ENCODE results near the gene SLC9A3.
"Not testable (repeated sequence)": the region's sequence is repeated elsewhere in the genome, so short reads cannot be mapped to it uniquely, and the experiment has no call there.

Gene SLC9A3

DNA sequence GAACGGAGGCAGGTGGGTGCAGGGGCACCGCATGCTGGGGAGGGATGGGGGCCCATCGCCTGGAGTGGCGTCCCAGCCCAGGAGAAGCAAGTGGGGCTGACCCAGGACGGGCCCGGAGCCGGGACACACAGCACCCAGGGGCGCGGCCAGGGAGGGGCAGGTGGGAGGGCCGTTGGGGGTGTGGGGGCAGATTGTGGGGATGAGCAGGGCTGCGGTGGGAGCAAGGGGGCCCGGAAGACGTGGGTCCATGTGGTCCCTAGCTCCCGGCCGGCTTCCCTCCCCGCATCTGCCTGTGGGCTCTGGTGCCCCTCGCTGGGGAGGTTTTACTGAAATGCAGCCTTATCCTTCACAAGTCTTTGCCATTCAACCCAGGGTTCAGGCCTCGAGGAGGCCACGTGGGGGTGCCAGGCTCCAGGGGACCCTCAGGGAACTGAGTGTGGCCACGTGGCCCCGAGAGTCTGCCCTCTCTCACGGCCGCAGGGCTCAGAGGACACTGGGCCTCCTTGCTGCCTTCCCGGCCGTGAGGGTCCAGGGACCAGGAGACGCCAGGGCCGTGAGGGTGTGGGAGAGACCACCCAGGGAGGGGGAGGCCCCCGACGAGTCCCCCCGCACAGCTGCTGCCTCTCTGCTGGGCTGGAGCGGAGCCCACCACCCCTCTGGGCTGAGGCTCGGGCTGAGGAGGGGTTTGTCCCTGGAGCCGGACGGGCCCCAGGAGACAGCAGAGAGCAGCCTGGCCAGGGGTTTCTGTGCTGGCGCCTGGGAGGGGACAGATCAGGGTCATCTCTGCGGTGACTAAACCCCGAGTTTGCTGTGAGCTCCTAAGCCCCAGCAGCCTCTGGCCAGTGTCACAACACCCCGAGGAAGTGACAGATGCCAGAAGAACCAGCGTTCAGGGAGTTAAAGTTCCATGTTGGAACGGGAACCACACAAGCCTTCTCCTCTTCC, 35.2 kb downstream of the SLC9A3 start:
- DNase-seq, result no peak

DNA sequence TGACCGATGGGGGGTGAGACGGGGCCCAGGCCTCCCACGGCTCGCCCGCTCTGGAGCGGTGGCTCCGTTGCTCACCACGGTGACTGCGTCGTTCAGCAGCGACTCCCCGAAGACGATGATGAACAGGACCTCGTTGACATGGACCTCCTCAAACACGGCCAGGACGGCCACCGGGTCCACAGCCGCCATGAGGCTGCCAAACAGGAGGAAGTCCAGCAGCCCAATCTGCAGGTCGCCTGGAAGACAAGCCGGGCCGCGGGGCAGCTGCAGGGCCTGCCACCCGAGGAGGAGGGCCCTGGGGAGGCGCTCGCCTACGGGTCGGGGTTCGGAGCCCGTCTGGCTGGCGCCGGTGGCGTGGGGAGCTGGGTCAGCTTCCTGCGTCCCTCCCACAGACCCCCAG, 36.0 kb downstream of the SLC9A3 start:
- no peak for DNase-seq

DNA sequence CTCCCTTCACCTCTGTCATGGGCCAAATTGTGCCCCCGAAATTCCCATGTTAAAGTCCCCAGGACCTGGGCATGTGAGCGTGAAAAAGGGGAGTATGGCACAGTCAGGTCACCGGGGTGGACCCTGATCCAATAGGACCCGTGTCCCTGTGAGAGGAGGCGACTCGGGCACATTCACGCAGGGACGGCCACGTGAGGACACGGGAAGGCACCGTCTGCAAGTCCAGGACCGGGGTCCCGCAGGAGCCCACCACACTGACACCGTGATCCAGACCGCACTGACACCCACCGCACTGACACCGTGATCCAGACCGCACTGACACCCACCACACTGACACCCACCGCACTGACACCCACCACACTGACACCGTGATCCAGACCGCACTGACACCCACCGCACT, 37.7 kb downstream of the SLC9A3 start:
- not testable (repeated sequence) for DNase-seq

DNA sequence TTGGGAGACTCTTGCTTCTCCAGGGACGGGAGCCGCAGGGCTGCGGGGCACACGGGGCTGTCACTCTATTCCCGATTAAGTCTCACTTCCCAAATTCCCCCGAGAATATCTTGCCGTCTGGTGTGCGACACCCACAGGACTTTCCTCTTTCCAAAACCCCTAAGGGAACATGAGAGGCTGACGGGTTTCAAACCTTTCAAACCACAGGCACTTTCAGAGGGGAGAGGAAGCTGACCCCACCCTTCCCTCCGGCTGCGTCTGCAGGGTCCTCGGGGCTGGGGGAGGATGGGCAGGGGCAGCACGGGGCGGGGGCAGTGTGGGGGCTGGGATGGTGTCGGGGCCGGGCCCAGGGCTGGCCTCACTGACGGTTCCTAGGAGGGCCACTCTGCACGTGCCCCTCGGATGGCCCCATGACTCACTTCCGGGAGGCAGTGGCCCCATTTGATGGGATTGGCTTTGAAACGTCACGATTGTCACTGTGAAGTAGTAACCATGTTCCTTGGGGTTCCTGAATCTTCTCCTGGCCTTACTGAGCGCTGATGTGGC, 38.2 kb downstream of the SLC9A3 start:
- peak; percentile 74 for DNase-seq

DNA sequence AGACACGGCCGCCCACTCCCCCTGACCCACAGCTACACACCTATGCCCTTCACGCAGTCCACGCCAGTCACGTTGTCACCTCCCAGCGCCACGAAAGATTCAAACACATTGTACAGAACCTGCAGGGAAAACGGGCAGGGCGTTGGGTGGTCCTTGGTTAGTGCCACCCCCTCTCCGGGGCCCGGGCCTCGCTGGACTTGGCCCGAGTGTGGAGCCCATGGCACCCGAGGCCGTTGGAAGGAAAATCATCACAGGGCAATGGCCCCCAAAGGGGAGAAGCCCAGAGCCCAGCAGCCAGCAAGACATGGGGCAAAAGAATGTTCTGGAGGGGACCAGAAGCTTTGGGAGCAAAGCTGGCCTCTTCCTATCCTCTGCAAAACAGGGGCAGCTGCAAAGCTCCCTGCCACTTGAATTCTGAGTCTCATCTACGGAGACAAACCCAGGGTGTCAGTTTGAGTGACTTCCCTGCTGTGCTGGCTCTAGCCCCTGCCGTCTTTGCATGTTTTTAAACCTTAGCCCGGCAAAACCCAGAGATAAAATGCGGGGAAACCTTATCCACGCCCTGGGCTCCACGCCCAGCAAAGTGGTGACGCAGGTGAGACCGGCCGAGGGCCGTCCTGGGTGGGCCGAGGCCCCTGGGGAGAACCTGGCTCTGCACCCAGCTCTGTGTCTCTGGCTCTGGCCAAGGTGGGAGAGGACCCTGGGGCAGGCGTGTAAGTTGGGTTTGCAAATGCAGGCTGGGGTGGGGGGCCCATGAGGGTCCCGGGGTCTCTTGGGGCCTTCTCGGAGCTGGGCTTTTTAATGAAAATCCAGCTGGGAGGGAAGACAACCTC, 38.9 kb downstream of the SLC9A3 start:
- DNase-seq, result no peak

DNA sequence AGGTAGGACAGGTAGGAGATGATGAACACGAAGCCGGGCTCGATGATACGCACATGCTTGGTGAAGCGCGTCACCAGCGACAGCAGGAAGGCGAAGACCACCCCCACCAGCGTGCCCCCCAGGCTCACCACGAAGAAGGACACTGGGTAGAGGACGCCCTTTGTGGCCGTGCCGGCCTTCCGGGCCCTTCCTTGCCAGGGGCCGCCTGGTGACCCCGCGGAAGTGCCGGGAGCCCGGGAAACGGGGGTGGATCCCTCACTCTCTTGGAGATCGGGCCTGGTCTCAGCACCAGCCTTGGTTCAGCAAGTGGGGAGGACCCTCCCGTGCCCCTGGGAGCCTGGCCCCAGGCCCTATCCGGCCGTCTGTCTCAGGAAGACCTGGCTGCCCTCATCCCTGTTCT, 39.7 kb downstream of the SLC9A3 start:
- no peak for DNase-seq

DNA sequence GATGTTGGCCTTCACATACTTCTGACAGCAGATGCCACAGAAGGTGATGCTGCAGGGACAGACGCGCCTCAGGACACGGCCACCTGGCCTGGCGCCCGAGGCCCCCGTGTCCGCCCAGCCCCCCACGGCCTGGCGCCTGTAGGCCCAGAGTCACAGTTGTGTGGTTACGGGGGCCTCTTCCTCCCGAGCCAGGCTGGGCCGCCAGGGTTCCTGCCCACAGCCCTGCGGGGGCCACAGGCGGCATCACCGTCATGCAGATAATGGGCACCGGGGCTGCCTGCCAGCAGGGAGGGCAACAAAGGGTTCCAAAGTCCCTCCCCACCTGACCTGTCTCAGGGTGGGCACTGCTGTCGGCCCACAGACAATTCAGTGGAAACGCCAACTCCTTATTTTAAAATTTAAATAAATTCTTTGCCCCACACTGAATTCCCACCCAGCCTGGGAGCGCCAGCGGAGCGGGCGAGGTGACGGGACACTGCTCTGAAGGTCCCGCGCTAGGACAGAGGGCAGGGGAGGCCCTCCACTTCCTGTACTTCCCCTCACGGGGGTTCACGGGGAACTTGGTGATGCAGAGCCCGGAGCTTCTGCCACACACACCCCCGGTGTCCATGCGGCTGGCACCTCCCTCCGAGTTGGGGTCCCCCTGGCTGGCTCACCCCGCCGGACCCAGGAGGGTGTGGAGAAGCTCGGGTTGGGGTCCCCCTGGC, 40.7 kb downstream of the SLC9A3 start:
- DNase-seq, result no peak

DNA sequence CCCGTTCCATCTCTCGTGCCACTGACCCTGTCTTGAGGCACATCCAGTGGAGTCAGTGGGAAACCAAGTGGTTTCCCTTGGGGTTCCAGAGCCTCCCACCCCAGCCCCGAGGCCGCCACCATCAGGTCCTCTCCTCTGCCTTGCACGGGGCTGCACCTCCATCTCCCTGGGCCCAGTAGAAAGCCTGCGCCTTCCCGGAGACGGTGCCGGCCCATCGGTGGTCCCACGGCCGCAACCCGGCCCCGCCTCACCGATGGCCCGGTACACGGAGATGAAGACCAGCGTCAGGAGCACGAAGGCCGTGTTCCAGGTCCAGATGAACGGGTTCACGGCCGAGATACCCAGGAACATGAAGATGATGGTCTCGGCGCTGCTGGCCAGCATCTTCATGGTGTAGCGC, 41.2 kb downstream of the SLC9A3 start:
- no peak for DNase-seq

DNA sequence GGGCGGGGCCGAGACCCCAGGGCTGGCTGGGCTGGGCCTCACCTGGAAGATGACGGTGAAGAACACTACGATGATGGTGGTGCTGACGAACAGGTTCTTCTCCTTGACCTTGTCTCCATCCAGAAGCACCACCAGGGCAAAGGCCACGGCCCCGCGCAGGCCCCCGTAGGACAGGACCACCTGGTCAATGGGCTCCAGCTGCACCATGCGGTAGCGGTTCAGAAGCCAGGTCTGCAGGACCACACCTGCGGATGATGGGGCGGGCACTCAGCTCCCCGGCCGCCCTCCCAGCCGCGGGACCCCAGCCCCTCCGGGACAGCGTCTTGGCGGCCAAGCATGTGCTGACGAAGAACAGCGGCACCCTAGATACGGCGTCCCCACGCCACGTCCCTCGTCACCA, 41.7 kb downstream of the SLC9A3 start:
- DNase-seq, result no peak

DNA sequence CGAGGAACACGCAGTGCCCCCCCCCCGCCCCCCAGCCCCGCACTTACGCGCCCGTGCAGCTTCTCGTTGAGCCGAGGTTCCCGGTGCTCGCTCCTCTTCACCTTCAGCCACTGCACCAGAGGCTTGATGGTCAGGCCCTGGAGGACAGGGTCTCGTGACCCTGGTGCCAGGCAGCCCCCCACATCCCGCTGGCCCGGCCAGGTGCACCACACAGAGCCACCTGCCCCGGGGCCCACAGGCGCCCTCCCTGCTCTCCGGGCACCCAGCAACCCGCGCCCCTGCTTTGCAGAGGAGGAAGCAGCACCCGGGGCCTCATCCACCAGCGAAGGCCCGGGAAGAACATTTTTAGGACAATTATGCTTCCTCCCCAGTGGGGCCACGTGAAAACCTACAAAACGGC, 42.2 kb downstream of the SLC9A3 start:
- no peak for DNase-seq

DNA sequence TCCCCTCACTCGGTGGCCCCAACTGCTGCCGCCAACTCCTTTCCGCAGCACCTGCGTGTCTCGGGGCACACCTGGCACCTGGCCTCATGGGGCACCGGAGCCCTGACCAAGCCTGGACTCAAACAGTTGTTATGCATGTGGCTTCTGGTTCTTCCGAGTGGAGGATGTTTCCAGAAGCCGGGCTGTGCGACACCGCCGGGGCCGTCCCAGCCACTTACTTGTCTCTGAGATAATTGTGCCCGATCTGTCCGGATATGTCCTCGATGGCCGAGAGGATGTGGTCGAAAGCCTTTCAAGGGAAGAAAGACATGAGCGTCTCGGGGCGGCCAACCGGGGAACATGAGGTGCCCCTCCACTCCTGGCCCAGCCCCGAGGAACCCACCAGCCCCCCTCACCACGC, 42.9 kb downstream of the SLC9A3 start:
- DNase-seq, result no peak

DNA sequence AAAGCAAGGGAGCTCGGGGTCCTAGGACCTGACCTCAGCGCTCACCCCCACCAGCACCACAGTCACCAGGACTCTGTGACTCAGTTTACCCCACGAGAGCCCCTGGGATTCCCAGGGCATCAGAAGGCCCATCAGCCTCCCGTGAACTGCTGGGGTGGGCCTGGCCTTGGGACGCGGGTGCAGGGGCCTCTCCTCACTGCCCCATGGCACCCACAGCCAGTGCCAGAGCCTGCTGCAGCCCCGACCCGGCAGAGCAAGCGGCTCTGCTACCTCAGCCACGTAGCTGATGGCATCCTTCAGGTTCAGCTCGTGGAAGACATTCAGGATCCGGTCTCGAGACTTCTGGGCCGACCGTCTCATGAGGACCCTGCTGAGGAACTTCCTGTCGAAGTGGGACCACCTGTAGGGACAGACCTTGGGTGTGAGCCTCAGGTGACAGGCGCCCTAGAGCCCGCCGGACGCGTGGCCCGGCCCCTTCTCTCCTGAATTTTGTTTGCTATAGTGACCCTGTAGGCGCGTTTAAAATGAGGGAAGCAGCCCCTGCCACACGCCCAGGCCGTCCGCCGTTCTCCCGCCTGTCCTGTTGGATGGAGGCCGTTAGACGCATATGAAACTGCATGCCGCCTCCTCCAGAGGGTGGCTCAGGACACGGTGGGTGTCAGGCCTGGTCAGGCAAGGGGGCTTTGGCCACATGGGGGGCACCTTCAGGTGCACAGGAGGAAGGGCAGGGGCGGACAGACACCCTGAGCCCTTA, 44.5 kb downstream of the SLC9A3 start:
- DNase-seq, result no peak

DNA sequence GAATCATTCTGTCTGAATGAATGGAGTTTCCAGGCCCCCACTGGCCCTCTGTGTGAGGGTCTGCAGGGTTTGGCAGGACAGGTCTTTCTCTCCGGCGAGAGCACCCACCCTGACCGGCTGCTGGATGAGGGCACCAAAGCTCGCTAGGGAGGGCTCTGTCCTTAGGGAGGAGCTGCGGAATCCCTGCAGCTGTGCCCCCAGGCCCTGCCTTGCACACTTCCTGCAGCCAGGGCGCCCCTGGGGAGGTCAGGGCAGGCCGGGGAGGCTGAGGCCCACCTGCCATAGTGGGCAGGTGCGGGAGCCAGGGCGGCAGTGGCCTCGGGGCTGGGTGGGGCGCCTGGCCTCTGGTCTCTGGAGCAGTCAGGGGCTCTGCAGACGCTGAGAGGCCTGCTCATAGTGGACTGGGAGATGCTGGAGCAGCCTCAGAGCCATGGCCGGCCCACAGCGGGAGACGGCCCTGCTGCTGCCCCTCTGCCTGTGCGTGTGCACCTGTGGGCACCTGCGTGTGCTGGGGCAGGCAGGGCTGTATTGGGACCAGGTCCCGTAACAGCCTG, 45.2 kb downstream of the SLC9A3 start:
- DNase-seq, result no peak

DNA sequence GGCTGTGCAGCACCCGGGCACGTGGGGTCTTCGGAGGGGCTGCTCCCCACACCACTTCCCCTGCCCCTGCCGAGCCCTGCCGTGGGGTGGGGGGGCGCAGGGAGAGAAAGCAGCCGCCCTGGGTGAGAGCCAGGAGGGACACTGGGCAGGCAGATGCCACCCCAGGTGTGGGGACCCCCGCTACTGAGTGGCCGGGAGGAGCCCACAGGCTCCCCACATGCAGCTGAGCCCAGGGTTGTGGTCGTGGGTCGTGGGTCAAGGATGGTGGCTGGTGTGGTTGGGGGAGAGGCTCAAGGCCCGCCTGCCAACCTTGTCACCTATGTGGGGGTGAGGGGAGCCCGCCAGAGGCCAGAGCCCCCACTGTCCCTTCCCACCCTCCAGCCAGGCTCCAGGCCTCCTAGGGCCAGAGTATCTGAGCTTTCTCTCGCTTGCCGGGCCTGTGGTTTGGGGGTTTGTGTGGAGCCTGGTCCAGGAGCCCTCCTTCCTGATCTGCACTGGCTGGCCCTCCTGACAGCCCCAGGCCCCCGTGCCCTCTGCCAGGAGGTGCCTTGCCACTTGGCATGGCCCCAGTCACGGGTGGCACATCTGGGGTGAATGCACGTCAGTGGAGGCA, 45.8 kb downstream of the SLC9A3 start:
- no peak for DNase-seq

DNA sequence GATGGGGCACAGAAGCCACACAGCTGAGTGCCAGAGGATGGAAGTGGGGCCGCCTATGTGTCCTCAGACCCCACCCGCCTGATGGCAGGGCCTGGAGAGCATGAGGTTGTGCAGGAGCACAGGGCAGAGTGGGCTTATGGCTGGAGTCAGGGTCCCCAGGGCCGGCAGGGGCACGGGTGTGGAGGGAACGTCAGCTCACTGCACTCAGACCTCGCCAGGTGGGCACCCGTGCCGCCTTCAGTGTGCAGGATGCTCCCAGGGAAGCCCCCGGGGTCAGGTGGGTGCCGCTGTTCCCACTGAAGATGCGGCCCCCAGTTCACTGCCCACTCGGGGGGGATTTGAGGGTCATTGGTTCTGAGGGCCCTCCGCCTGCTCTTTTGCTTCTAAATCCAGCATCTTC, 46.4 kb downstream of the SLC9A3 start:
- DNase-seq, result no peak

DNA sequence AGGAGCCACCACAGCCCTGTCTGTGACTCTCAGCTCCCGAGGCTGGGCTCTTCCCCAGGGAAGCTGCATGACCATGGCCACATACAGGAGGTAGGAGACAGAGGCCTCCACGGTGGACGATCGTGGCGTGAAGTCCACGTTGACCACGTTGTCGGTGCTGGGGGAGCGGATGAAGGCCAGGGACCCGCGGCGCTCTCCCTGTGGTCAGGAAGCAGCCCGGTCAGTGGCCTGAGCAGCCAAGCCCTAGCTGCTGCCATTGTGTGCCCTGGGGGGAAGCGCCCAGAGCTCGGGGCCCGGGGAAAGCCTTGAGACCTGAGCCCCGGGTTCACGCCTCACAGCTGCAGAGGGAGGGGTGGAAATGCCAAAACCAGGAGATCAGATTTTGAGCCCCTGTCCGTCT, 47.0 kb downstream of the SLC9A3 start:
- no peak for DNase-seq

DNA sequence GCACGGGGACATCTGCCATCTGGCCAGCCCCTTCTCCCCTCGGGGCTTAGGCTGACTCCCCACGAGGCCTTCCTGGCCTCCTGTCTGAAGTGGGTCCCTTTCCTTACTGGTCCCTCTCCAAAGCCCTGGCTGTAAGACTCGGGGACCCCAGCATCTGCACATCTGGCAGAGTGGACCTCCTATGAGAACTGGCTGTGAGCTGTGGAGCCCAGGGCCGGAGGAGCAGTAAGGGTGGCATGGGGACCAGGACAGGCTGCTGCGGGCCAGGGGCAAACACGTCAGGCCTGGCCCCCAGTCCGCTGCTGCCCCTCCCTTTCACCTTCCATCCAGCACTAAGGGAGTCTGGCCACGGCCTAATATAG, 47.5 kb downstream of the SLC9A3 start:
- no peak for DNase-seq

DNA sequence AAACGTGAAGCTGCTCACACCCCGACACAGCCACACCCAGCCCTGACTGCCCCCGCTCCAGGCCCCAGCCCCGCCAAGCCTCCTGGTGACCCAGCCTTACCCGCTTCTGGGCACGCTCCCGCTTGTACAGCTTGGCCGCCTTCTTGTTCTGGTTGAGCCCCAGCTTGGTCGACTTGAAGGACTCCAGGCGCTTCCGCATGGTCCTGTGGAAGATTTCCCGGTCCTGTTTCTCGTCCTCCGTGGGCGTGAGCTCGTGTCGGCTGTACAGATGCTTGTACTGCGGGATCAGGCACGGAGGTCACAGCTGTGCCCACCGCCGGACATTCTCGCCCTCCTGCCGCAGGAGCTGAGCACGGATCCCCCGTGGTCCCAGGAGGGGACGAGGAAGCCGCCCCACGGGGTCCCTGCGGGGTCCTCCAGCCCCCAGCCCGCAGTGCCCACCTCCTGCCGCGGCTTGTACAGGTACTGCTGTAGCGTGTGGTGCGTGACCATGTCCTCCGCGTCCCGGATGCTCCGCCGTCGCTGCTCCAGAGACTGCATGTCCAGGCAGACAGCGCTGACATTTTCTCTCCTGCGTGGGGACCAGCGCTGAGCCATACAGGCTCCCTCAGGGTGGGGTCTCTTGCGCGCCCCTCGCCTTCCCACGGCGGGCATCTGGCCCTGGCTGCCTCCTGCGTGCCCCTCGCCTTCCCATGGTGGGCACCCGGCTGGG, 48.0 kb downstream of the SLC9A3 start:
- DNase-seq, result no peak

DNA sequence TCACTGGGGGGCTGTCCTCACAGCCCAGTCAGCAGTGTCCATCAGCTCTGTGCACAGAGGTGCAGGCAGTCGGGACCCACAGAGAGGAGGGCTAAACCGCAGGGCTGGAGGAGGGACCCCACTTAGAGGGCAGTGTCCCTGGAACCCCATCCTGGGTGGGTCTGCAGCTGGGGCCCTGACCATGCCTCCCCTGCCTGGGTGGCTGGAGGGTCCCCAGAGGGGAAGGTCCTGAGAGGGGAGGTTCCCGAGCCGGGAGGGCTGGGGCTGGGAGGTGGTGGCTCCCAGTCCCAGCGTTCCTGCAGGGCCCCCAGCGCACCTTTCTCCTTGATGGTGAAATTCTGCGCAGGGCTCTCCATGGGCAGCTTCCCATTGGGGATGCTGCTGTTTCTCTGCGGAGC, 48.5 kb downstream of the SLC9A3 start:
- no peak for DNase-seq

DNA sequence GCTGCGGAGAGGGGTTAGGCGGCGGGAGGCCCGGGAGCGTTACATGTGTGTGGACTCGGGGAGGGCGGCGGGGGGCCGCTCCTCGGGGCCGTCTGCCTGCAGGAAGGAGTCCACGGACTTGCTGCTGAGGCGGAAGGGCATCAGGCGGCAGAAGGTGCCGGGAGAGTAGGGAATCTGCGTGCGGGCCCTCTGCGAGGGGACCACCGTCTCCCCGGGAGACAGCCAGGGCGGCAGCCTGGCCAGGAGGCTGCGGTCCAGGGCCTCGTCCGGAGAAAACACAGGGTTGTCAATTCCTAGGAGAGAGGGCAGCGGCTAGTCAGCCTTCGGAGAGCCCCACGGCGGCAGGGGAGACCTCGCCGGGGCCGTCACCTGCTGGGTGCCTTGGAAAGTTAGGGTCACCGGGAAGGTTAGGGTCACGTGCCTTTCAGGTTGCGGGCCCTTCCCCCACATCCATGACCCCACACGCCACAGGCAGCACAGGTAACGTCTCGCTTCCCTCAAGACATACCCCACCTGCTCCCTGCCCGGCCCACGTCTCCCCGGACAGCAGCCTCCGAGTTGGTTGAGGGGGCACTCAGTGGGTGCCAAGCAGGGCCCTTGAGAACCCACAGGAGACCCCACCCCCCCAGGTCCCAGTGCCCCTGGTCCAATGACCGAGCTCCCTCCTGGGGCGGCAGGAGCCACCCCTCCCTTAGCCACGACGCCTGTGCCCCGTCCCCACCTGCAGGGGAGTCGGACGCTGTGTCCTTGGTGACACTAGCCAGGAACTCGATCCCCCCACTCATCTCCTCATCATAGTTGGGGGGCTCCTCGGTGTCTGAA, 49.2 kb downstream of the SLC9A3 start:
- no peak for DNase-seq

All from NCI-H2171 (cell line).